BJ (cell line): Measurements from ENCODE around the gene HSBP1L1. TPM values are rescaled to one million over a fixed set of nuclear protein-coding genes. Genes with fewer than 3 reads are reported as not detected.

Experiments used
- CTCF ChIA-PET: fragments of 350-600 bp; formaldehyde crosslinking; extraction: SDS; loops from one replicate; lab custom pipeline; 2021; ENCODE audit warnings: antibody characterized with exemption, inconsistent platforms; lab: Yijun Ruan, JAX
- POLR2A ChIA-PET: fragments of 300-600 bp; sonication (Branson Sonifier 250); formaldehyde crosslinking; extraction: SDS; loops from one replicate; lab custom pipeline; 2021; ENCODE audit warnings: antibody characterized with exemption; lab: Charles Lee
- DNase-seq: peaks from one replicate; pipeline ENCODE4 v3.0.0-alpha.2; 2011; ENCODE audit warnings: low read depth
- H3K27me3 ChIP-seq: 2 replicates; pipeline ENCODE4 v1.6.0; 2011; ENCODE audit warnings: low read length; ENCODE audit not compliant: control insufficient read depth, insufficient read depth
- H3K36me3 ChIP-seq: 2 replicates; pipeline ENCODE4 v1.5.1; 2011; ENCODE audit warnings: low read length; ENCODE audit not compliant: control insufficient read depth, insufficient read depth
- H3K4me3 ChIP-seq: 2 replicates; pipeline ENCODE4 v1.5.1; 2011; ENCODE audit warnings: low read depth, mild to moderate bottlenecking, control low read depth, low read length
- CTCF ChIP-seq: IDR thresholded peaks from 2 replicates; pipeline ENCODE4 v1.5.1; 2011; ENCODE audit warnings: low read depth, mild to moderate bottlenecking, control low read depth, inconsistent platforms, low read length, moderate library complexity; ENCODE audit not compliant: insufficient read depth
- polyA plus RNA-seq: library from polyadenylated mRNA; depleted of rRNA; stranded (reverse); fragments of >200 nt; gene quantifications from 2 replicates; pipeline ENCODE4 v1.2.3, GENCODE V29; 2011

The HSBP1L1 gene
- polyA plus RNA-seq, 1 experiment = 19.1 TPM

DNA sequence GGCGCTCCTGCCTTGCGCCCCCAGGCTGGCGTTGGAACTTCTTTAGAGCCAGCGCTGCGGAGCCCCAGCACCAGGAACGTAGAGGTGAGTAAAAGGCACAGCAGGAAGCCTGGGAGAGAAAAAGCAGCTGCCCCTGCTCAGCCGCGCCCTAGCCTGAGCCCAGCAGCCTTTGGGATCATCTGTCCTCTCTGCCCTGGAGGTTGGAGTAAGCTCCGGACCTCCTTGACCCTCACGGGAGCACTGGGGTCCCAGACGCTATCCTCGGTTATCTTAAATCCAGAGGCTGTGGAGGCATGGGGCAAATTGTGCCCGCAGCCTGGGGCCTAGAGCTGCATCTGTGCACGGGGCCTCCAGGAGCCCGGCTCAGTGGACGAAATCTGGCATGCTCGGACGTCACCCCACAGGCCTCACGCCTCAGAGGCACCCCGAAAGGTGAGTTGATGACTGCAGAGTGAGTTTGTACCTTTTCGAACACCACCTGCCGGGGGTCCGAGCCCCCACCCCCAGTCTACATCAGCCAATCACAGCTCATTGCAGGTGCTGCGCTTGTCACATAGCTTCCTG lies 11.4 kb upstream of the HSBP1L1 start:
- TF ChIP-seq CTCF = no peak
- POLR2A ChIA-PET = no interaction called here
- Histone ChIP-seq H3K36me3 (peaks cover 4% of the 10 kb centered on the region), H3K27me3 (no peaks in the 10 kb centered on the region), H3K4me3 (no peak overlapping the region; the same call in 1 of the 2 replicates)
- CTCF ChIA-PET = interaction anchor here (0.7 kb wide), 1 partner anchor 293 kb away, joined by 3 read pairs; no protein-coding TSS in a partner anchor
- no peak for DNase-seq

DNA sequence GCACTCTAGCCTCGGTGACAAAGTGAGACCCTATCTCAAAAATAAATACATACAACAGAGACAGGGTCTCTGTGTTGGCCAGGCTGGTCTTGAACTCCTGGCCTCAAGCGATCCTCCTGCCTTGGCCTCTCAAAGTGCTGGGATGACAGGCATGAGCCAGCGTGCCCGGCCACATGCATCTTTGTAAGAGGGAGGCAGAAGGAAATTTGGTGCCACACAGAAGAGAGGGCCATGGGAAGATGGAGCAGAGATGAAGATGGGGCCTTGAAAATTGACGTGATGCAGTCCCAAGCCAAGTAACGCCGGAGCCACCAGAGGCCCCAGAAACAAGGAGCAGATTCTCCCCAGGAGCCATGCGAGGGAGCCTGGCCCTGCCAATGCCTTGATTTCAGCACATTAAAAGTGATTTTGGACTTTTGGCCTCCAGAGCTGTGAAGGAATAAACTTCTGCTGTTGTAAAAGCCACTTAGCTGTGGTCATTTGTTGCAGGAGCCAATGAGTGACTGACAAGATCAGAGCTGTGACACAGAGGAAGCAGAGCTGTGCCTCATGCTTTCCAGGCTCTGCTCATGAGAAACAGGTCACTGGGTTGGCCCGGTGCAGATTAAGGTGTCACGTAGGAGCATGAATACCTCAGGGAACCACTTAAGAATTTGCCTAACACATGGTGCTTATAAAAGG lies 10.3 kb upstream of the HSBP1L1 start:
- CTCF ChIA-PET = no interaction called here
- POLR2A ChIA-PET = no interaction called here

GRCh38 chr18:79954791-79955190 lies 9.7 kb upstream of the HSBP1L1 start:
- POLR2A ChIA-PET = no interaction called here
- H3K36me3 ChIP-seq = no peaks in the 10 kb centered on the region; the same call in 1 of the 2 replicates
- no peak for DNase-seq
- no peaks in the 10 kb centered on the region for H3K27me3 ChIP-seq
- no peak for TF ChIP-seq CTCF
- CTCF ChIA-PET = interaction anchor here (0.8 kb wide), 1 partner anchor 31 kb away, joined by 3 read pairs; no protein-coding TSS in a partner anchor
- H3K4me3 ChIP-seq = no peak overlapping the region

More for the DNA sequence above, 10.3 kb upstream of the HSBP1L1 start:
- no peak for DNase-seq
- no peak for TF ChIP-seq CTCF
- Histone ChIP-seq H3K27me3 (no peaks in the 10 kb centered on the region), H3K4me3 (no peak overlapping the region), H3K36me3 (peaks cover under 1% of the 10 kb centered on the region)

DNA sequence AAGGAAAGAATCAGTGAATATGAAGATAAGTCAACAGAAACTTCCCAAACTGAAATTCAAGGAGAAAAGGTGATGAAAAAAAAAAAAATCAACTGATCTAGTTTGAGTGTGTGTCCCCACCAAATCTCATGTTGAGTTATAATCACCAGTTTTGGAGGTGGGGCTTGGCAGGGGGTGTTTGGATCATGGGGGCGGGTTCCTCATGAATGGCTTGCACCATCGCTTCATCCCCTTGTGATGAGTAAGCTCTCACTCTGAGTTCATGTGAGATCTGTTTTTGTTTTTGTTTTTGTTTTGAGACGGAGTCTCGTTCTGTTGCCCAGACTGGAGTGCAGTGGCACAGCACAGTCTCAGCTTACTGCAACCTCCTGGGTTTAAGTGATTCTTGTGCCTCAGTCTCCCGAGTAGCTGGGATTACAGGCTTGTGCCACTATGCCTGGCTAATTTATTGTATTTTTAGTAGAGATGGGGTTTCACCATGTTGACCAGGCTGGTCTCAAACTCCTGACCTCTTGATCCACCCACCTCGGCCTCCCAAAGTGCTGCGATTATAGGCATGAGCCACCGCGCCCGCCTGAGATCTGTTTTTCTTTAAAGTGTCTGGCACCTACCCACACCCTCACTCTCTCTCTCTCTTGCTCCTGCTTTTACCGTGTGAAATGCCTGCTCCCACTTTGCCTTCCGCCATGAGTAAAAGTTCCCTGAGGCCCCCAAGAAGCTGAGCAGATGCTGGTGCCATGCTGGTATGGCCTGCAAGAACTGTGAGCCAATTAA lies 9.0 kb upstream of the HSBP1L1 start:
- Histone ChIP-seq H3K4me3 (no peak overlapping the region), H3K36me3 (no peaks in the 10 kb centered on the region; the same call in 1 of the 2 replicates), H3K27me3 (no peaks in the 10 kb centered on the region)
- DNase-seq = no peak
- POLR2A ChIA-PET = no interaction called here
- TF ChIP-seq CTCF = no peak
- CTCF ChIA-PET = interaction anchor here (0.8 kb wide), 1 partner anchor 30 kb away, joined by 3 read pairs; no protein-coding TSS in a partner anchor

- POLR2A ChIA-PET = no interaction called here
- no peaks in the 10 kb centered on the region for H3K27me3 ChIP-seq
- no peak for DNase-seq
- no peaks in the 10 kb centered on the region; the same call in 1 of the 2 replicates for H3K36me3 ChIP-seq
- CTCF ChIA-PET = no interaction called here
- no peak overlapping the region for H3K4me3 ChIP-seq
- TF ChIP-seq CTCF = no peak
Measured at GRCh38 chr18:79956276-79956675, 8.2 kb upstream of the HSBP1L1 start.
